GM23338 (cell line): ENCODE data around the gene RNF17.
A peak's percentile ranks its signal among the peaks of the same experiment; 100 is the strongest.

Experiments
- CREB1 ChIP-seq: fragments of 250-450 bp; sonication (Bioruptor Pico); IDR thresholded peaks from 2 replicates; pipeline ENCODE4 v1.5.0; 2020; ENCODE audit warnings: low read depth, mild to moderate bottlenecking, moderate library complexity
- CTCF ChIP-seq, 2 experiments: fragments of 200-600 bp in 1 of 2; sonication (generic) in 1 of 2; conservative IDR thresholded peaks; 2 replicates each; pipeline versions ENCODE4 v1.5.1 to v1.6.1; 2016 to 2017; ENCODE audit warnings: antibody characterized with exemption in 2 of 2, low read depth in 2 of 2, mild to moderate bottlenecking in 2 of 2, moderate library complexity in 1 of 2
- ETS1 ChIP-seq: IDR thresholded peaks from 2 replicates; pipeline ENCODE4 v1.6.1; 2016; ENCODE audit warnings: antibody characterized with exemption
- EZH2 ChIP-seq: fragments of 200-600 bp; sonication (generic); IDR thresholded peaks from one replicate; pipeline ENCODE4 v1.8.0; 2017; ENCODE audit warnings: antibody characterized with exemption, mild to moderate bottlenecking, low read depth; ENCODE audit not compliant: unreplicated experiment
- EZH2phosphoT487 ChIP-seq: fragments of 200-600 bp; sonication (generic); IDR thresholded peaks from one replicate; pipeline ENCODE4 v1.8.1; 2018; ENCODE audit warnings: antibody characterized with exemption; ENCODE audit not compliant: unreplicated experiment
- JUNB ChIP-seq: IDR thresholded peaks from one replicate; pipeline ENCODE4 v1.6.1; 2016; ENCODE audit warnings: antibody characterized with exemption; ENCODE audit not compliant: unreplicated experiment
- POLR2AphosphoS5 ChIP-seq: IDR thresholded peaks from 2 replicates; pipeline ENCODE4 v1.6.1; 2016; ENCODE audit warnings: antibody characterized with exemption, low read depth
- ZNF114 ChIP-seq: fragments of 250-450 bp; sonication (Bioruptor Pico); IDR thresholded peaks from 2 replicates; pipeline ENCODE4 v1.5.0; 2020; ENCODE audit warnings: mild to moderate bottlenecking, moderate library complexity
- ZNF462 ChIP-seq: fragments of 250-450 bp; sonication (Bioruptor Pico); IDR thresholded peaks from 2 replicates; pipeline ENCODE4 v1.5.0; 2020; ENCODE audit warnings: mild to moderate bottlenecking, moderate library complexity
- TF ChIP-seq, protein P1 (sequence below): IDR thresholded peaks from one replicate; pipeline ENCODE4 v1.6.1; 2018; ENCODE audit warnings: antibody characterized with exemption; ENCODE audit not compliant: unreplicated experiment

GRCh38 chr13:24727731-24728601, 36.0 kb upstream of the RNF17 start:
- TF ChIP-seq CTCF (conservative IDR thresholded peaks at IDR 0.05; ENCODE audit: low read depth in 2 of 2) (peak; percentile 79 to 87), POLR2AphosphoS5 (no peak), EZH2 (no peak), CREB1 (CRISPR knock-in tag) (no peak), EZH2phosphoT487 (no peak), JUNB (no peak), ZNF114 (CRISPR knock-in tag) (no peak), ZNF462 (CRISPR knock-in tag) (no peak), ETS1 (no peak)
- TF ChIP-seq, protein P1, sequence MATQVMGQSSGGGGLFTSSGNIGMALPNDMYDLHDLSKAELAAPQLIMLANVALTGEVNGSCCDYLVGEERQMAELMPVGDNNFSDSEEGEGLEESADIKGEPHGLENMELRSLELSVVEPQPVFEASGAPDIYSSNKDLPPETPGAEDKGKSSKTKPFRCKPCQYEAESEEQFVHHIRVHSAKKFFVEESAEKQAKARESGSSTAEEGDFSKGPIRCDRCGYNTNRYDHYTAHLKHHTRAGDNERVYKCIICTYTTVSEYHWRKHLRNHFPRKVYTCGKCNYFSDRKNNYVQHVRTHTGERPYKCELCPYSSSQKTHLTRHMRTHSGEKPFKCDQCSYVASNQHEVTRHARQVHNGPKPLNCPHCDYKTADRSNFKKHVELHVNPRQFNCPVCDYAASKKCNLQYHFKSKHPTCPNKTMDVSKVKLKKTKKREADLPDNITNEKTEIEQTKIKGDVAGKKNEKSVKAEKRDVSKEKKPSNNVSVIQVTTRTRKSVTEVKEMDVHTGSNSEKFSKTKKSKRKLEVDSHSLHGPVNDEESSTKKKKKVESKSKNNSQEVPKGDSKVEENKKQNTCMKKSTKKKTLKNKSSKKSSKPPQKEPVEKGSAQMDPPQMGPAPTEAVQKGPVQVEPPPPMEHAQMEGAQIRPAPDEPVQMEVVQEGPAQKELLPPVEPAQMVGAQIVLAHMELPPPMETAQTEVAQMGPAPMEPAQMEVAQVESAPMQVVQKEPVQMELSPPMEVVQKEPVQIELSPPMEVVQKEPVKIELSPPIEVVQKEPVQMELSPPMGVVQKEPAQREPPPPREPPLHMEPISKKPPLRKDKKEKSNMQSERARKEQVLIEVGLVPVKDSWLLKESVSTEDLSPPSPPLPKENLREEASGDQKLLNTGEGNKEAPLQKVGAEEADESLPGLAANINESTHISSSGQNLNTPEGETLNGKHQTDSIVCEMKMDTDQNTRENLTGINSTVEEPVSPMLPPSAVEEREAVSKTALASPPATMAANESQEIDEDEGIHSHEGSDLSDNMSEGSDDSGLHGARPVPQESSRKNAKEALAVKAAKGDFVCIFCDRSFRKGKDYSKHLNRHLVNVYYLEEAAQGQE: no peak
